SIG-M5 (cell line): ENCODE measurements around the gene BCDIN3D.
"Not testable (repeated sequence)": the region's sequence is repeated elsewhere in the genome, so short reads cannot be mapped to it uniquely, and the experiment has no call there.

Source experiments
- DNase-seq: peaks from one replicate; lab custom pipeline; 2025; lab: John Stamatoyannopoulos, UW

The BCDIN3D gene

GRCh38 chr12:49877066-49877465 is 34.2 kb upstream of the BCDIN3D start:
- DNase-seq = no peak

- DNase-seq = no peak
These were observed 33.2 kb upstream of the BCDIN3D start for GRCh38 chr12:49876070-49876469.

- no peak for DNase-seq
These were observed 32.3 kb upstream of the BCDIN3D start for GRCh38 chr12:49875115-49875720.

- DNase-seq = no peak
These were observed 31.4 kb upstream of the BCDIN3D start for GRCh38 chr12:49874142-49874897.

GRCh38 chr12:49873361-49873934 is 30.5 kb upstream of the BCDIN3D start:
- DNase-seq = no peak

GRCh38 chr12:49872781-49873181 is 29.9 kb upstream of the BCDIN3D start:
- no peak for DNase-seq

GRCh38 chr12:49872381-49872780 is 29.5 kb upstream of the BCDIN3D start:
- DNase-seq = no peak

GRCh38 chr12:49871811-49872251 is 28.9 kb upstream of the BCDIN3D start:
- not testable (repeated sequence) for DNase-seq

GRCh38 chr12:49871263-49871561 is 28.3 kb upstream of the BCDIN3D start:
- DNase-seq = no peak

GRCh38 chr12:49870501-49871262 is 27.8 kb upstream of the BCDIN3D start:
- no peak for DNase-seq

GRCh38 chr12:49869816-49870500 is 27.1 kb upstream of the BCDIN3D start:
- DNase-seq = no peak

- DNase-seq = no peak
These were observed 26.3 kb upstream of the BCDIN3D start for GRCh38 chr12:49868952-49869815.

GRCh38 chr12:49868449-49868848 is 25.5 kb upstream of the BCDIN3D start:
- DNase-seq = no peak

GRCh38 chr12:49867570-49868341 is 24.9 kb upstream of the BCDIN3D start:
- DNase-seq = no peak

- DNase-seq = no peak
These were observed 24.1 kb upstream of the BCDIN3D start for GRCh38 chr12:49866859-49867569.

- DNase-seq = no peak
These were observed 22.9 kb upstream of the BCDIN3D start for GRCh38 chr12:49865782-49866135.

GRCh38 chr12:49865109-49865781 is 22.3 kb upstream of the BCDIN3D start:
- no peak for DNase-seq

GRCh38 chr12:49864798-49865090 is 21.8 kb upstream of the BCDIN3D start:
- no peak for DNase-seq
